ENCODE data around the gene SART1.

DNA sequence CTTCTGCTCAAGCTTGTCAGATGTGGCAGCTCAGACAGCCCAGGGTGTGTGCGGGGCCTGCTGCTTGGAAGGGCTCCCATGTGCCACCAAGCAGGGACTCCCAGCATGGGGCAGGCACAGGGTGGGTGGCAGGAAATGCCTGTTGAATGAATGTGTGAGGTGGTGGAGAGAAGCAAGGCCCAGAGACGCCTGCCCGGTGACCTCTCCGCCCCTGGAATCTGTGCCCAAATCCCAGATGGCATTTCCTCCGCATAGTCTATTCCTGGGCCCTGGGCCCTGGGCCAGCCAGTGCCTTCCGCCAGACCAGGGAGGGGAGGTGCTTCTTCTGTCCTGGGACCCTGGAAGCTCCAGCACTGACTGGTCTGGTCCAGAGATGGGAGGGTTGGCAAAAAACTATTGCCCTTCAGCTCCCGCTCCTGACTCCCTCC lies 53.9 kb downstream of the SART1 start:
- TF ChIP-seq, protein P1, sequence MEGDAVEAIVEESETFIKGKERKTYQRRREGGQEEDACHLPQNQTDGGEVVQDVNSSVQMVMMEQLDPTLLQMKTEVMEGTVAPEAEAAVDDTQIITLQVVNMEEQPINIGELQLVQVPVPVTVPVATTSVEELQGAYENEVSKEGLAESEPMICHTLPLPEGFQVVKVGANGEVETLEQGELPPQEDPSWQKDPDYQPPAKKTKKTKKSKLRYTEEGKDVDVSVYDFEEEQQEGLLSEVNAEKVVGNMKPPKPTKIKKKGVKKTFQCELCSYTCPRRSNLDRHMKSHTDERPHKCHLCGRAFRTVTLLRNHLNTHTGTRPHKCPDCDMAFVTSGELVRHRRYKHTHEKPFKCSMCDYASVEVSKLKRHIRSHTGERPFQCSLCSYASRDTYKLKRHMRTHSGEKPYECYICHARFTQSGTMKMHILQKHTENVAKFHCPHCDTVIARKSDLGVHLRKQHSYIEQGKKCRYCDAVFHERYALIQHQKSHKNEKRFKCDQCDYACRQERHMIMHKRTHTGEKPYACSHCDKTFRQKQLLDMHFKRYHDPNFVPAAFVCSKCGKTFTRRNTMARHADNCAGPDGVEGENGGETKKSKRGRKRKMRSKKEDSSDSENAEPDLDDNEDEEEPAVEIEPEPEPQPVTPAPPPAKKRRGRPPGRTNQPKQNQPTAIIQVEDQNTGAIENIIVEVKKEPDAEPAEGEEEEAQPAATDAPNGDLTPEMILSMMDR (IDR thresholded peaks at IDR 0.05 in 2 of 3, conservative IDR thresholded peaks at IDR 0.05 in 1 of 3; ENCODE audit: control insufficient read depth in 2 of 3, extremely low read depth in 1 of 3, insufficient read depth in 1 of 3, low read depth in 3 of 3, low read length in 3 of 3): no peak
- TF ChIP-seq CHD2 (IDR thresholded peaks at IDR 0.05; ENCODE audit: borderline replicate concordance, low read depth, low read length) (no peak), NFIC (IDR thresholded peaks at IDR 0.05; ENCODE audit: low read depth, low read length) (no peak), IKZF1 (conservative IDR thresholded peaks at IDR 0.05) (no peak), JUND (IDR thresholded peaks at IDR 0.05; ENCODE audit: low read depth, low read length) (no peak), SIX5 (IDR thresholded peaks at IDR 0.05; ENCODE audit: low read depth, low read length, severe bottlenecking) (no peak), IRF4 (IDR thresholded peaks at IDR 0.05; ENCODE audit: low read depth, low read length) (no peak), MTA2 (IDR thresholded peaks at IDR 0.05; ENCODE audit: low read depth) (no peak), REST (IDR thresholded peaks at IDR 0.05; ENCODE audit: low read depth, low read length) (no peak), PML (IDR thresholded peaks at IDR 0.05; ENCODE audit: low read length) (no peak), POLR2AphosphoS5 (IDR thresholded peaks at IDR 0.05; ENCODE audit: low read length) (no peak), NKRF (conservative IDR thresholded peaks at IDR 0.05) (no peak)
- TF ChIP-seq, protein P2, sequence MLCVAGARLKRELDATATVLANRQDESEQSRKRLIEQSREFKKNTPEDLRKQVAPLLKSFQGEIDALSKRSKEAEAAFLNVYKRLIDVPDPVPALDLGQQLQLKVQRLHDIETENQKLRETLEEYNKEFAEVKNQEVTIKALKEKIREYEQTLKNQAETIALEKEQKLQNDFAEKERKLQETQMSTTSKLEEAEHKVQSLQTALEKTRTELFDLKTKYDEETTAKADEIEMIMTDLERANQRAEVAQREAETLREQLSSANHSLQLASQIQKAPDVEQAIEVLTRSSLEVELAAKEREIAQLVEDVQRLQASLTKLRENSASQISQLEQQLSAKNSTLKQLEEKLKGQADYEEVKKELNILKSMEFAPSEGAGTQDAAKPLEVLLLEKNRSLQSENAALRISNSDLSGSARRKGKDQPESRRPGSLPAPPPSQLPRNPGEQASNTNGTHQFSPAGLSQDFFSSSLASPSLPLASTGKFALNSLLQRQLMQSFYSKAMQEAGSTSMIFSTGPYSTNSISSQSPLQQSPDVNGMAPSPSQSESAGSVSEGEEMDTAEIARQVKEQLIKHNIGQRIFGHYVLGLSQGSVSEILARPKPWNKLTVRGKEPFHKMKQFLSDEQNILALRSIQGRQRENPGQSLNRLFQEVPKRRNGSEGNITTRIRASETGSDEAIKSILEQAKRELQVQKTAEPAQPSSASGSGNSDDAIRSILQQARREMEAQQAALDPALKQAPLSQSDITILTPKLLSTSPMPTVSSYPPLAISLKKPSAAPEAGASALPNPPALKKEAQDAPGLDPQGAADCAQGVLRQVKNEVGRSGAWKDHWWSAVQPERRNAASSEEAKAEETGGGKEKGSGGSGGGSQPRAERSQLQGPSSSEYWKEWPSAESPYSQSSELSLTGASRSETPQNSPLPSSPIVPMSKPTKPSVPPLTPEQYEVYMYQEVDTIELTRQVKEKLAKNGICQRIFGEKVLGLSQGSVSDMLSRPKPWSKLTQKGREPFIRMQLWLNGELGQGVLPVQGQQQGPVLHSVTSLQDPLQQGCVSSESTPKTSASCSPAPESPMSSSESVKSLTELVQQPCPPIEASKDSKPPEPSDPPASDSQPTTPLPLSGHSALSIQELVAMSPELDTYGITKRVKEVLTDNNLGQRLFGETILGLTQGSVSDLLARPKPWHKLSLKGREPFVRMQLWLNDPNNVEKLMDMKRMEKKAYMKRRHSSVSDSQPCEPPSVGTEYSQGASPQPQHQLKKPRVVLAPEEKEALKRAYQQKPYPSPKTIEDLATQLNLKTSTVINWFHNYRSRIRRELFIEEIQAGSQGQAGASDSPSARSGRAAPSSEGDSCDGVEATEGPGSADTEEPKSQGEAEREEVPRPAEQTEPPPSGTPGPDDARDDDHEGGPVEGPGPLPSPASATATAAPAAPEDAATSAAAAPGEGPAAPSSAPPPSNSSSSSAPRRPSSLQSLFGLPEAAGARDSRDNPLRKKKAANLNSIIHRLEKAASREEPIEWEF (IDR thresholded peaks at IDR 0.05; ENCODE audit: insufficient replicate concordance, low read depth, low read length): no peak

All from GM12878 (cell line).